SK-N-SH (cell line): ENCODE measurements around the gene CERS6. TPM values are rescaled to one million over a fixed set of nuclear protein-coding genes. Genes with fewer than 3 reads are reported as not detected.

Source experiments
- CTCF ChIA-PET: fragments of 300-600, 350-600 bp; formaldehyde crosslinking; extraction: SDS; loops from one replicate; lab custom pipeline; 2021; lab: Yijun Ruan, JAX
- POLR2A ChIA-PET: fragments of 350-600 bp; sonication (Branson Sonifier 250); formaldehyde crosslinking; extraction: SDS; loops from one replicate; lab custom pipeline; 2020; ENCODE audit warnings: antibody characterized with exemption, inconsistent platforms; lab: Yijun Ruan, JAX
- DNase-seq: peaks from one replicate; pipeline ENCODE4 v3.0.0; 2012
- H2AFZ ChIP-seq: fragments of 200-600 bp; sonication (generic); 2 replicates; pipeline ENCODE4 v1.8.1; 2016; ENCODE audit warnings: antibody characterized with exemption, mild to moderate bottlenecking, low read depth
- H3F3A ChIP-seq: fragments of 200-600 bp; sonication (generic); replicated peaks from 2 replicates; pipeline ENCODE3; 2016; ENCODE audit warnings: antibody characterized with exemption, mild to moderate bottlenecking; ENCODE audit not compliant: insufficient read depth
- H3K27ac ChIP-seq, 2 experiments: fragments of 200-500 bp in 1 of 2; fragments of 200-600 bp in 1 of 2; sonication (Bioruptor generic) in 1 of 2; sonication (generic), shearing (Covaris generic) in 1 of 2; 2 replicates each; pipeline versions ENCODE4 v1.5.1 to v1.6.1; 2014 to 2016; ENCODE audit warnings: low read depth in 2 of 2, inconsistent platforms in 1 of 2, low read length in 1 of 2, mild to moderate bottlenecking in 1 of 2, mixed read lengths in 1 of 2
- H3K27me3 ChIP-seq: fragments of 200-600 bp; sonication (generic), shearing (Covaris generic); 2 replicates; pipeline ENCODE4 v1.6.1; 2016; ENCODE audit warnings: mixed run types; ENCODE audit not compliant: insufficient read depth
- H3K36me3 ChIP-seq, 2 experiments: fragments of 200-500 bp in 1 of 2; fragments of 200-600 bp in 1 of 2; sonication (Bioruptor generic) in 1 of 2; sonication (generic) in 1 of 2; replicated peaks in 1 of 2; 2 replicates each; pipeline versions ENCODE3 to v1.5.1; 2014 to 2016; ENCODE audit warnings: low read length in 1 of 2, mild to moderate bottlenecking in 1 of 2; ENCODE audit not compliant: insufficient read depth in 2 of 2, control insufficient read depth in 1 of 2
- H3K4me1 ChIP-seq, 2 experiments: fragments of 200-500 bp in 1 of 2; fragments of 200-600 bp in 1 of 2; sonication (Bioruptor generic) in 1 of 2; sonication (generic), shearing (Covaris generic) in 1 of 2; 2 replicates each; pipeline versions ENCODE4 v1.5.1 to v1.6.1; 2014 to 2016; ENCODE audit warnings: low read depth in 1 of 2, low read length in 1 of 2, mixed run types in 1 of 2; ENCODE audit not compliant: insufficient read depth in 2 of 2, control insufficient read depth in 1 of 2
- H3K4me2 ChIP-seq: fragments of 200-600 bp; sonication (generic), shearing (Covaris generic); 2 replicates; pipeline ENCODE4 v1.6.1; 2017; ENCODE audit warnings: mixed run types
- H3K4me3 ChIP-seq, 2 experiments: fragments of 200-500 bp in 1 of 2; fragments of 200-600 bp in 1 of 2; sonication (Bioruptor generic) in 1 of 2; sonication (generic), shearing (Covaris generic) in 1 of 2; 2 replicates each; pipeline versions ENCODE4 v1.5.1 to v1.8.1; 2014 to 2016; ENCODE audit warnings: low read depth in 2 of 2, inconsistent platforms in 1 of 2, low read length in 1 of 2, mild to moderate bottlenecking in 1 of 2, mixed read lengths in 1 of 2, moderate library complexity in 1 of 2
- H3K79me2 ChIP-seq: fragments of 200-600 bp; sonication (generic); 2 replicates; pipeline ENCODE4 v1.8.1; 2017; ENCODE audit warnings: mild to moderate bottlenecking; ENCODE audit not compliant: insufficient read depth
- H3K9ac ChIP-seq: fragments of 200-600 bp; sonication (generic); 2 replicates; pipeline ENCODE4 v1.6.1; 2017; ENCODE audit warnings: mixed run types
- H3K9me2 ChIP-seq: fragments of 200-600 bp; sonication (generic); 2 replicates; pipeline ENCODE4 v1.6.1; 2017; ENCODE audit warnings: mixed run types
- H3K9me3 ChIP-seq: fragments of 200-600 bp; sonication (generic); 2 replicates; pipeline ENCODE4 v1.6.1; 2017; ENCODE audit warnings: mixed run types, mild to moderate bottlenecking, moderate library complexity
- H4K20me1 ChIP-seq: fragments of 200-600 bp; sonication (generic); 2 replicates; pipeline ENCODE4 v1.6.1; 2017; ENCODE audit warnings: mild to moderate bottlenecking, mixed run types; ENCODE audit not compliant: insufficient read depth
- CTCF ChIP-seq: fragments of 200-600 bp; sonication (generic); IDR thresholded peaks from 2 replicates; pipeline ENCODE4 v1.6.1; 2017; ENCODE audit warnings: antibody characterized with exemption, mild to moderate bottlenecking, moderate library complexity
- ELF1 ChIP-seq: IDR thresholded peaks from 2 replicates; pipeline ENCODE4 v1.4.0; 2012
- FOXJ3 ChIP-seq: sonication (generic); formaldehyde crosslinking; IDR thresholded peaks from 2 replicates; pipeline ENCODE4 v1.5.1; 2020; ENCODE audit warnings: mild to moderate bottlenecking, missing genetic modification reagents
- GATA2 ChIP-seq: sonication (generic); formaldehyde crosslinking; IDR thresholded peaks from 2 replicates; pipeline ENCODE4 v1.5.0; 2020; ENCODE audit warnings: mild to moderate bottlenecking, missing genetic modification reagents
- IRF3 ChIP-seq: fragments of 150-350 bp; IDR thresholded peaks from 2 replicates; pipeline ENCODE4 v1.6.1; 2016; ENCODE audit warnings: mild to moderate bottlenecking, low read depth, low read length
- JUND ChIP-seq: IDR thresholded peaks from 2 replicates; pipeline ENCODE4 v1.4.0; 2012
- MAX ChIP-seq: IDR thresholded peaks from 2 replicates; pipeline ENCODE4 v1.4.0; 2012; ENCODE audit warnings: low read depth
- NFIC ChIP-seq: IDR thresholded peaks from 2 replicates; pipeline ENCODE4 v1.4.0; 2012; ENCODE audit warnings: borderline replicate concordance
- NRF1 ChIP-seq: IDR thresholded peaks from 2 replicates; pipeline ENCODE4 v1.6.1; 2012; ENCODE audit warnings: low read depth, mild to moderate bottlenecking, low read length
- PBX3 ChIP-seq: IDR thresholded peaks from 2 replicates; pipeline ENCODE4; 2012
- RAD21 ChIP-seq: IDR thresholded peaks from 2 replicates; pipeline ENCODE4 v1.6.1; 2012; ENCODE audit warnings: mild to moderate bottlenecking, low read length
- REST ChIP-seq: IDR thresholded peaks from 2 replicates; pipeline ENCODE4 v1.6.1; 2012; ENCODE audit warnings: mild to moderate bottlenecking, low read depth, low read length, moderate library complexity
- TAF1 ChIP-seq: IDR thresholded peaks from 2 replicates; pipeline ENCODE4 v1.6.1; 2012; ENCODE audit warnings: low read depth, mild to moderate bottlenecking, low read length, moderate library complexity, borderline replicate concordance
- TCF12 ChIP-seq: IDR thresholded peaks from 2 replicates; pipeline ENCODE4 v1.4.0; 2012
- YY1 ChIP-seq: IDR thresholded peaks from 2 replicates; pipeline ENCODE4 v1.4.0; 2012; ENCODE audit warnings: low read depth, mild to moderate bottlenecking
- ZBTB33 ChIP-seq: IDR thresholded peaks from 2 replicates; pipeline ENCODE4 v1.4.0; 2012; ENCODE audit warnings: low read depth, borderline replicate concordance
- whole genome bisulfite sequencing: methylation state at CpG from one replicate; pipeline ENCODE4 v1.1.6; 2017; ENCODE audit warnings: low lambda C conversion rate; 5-methylcytosine and 5-hydroxymethylcytosine counted together
- polyA plus RNA-seq, 3 experiments: library from polyadenylated mRNA; depleted of rRNA; stranded (reverse); fragments of >200 nt; gene quantifications; 2 replicates each; pipeline ENCODE4 v1.2.3, GENCODE V29; 2012

Gene CERS6
- polyA plus RNA-seq, 1 of the 3 experiments (the other 2 are of a cell fraction), result 1.8 TPM

- ChIA-PET POLR2A (no interaction called here), CTCF (interaction anchor here (0.6 kb wide), 1 partner anchor 49 kb away, joined by 3 read pairs; no protein-coding TSS in a partner anchor)
- Histone ChIP-seq H3K9me3 (no peaks in the 10 kb centered on the region), H3K9ac (no peak overlapping the region), H3K27ac (no peak overlapping the region; a peak in 2 of 4 replicates), H3K4me3 (no peak overlapping the region), H2AFZ (no peak overlapping the region), H3K4me1 (peaks cover 0 to 12% of the 10 kb centered on the region in 2 experiments; a peak in 2 of 4 replicates), H3F3A (no peaks in the 10 kb centered on the region), H4K20me1 (no peaks in the 10 kb centered on the region), H3K79me2 (no peaks in the 10 kb centered on the region), H3K36me3 (no peaks in the 10 kb centered on the region), H3K9me2 (no peaks in the 10 kb centered on the region), H3K27me3 (no peaks in the 10 kb centered on the region), H3K4me2 (no peak overlapping the region)
- 81% methylated on average over 2 of the region's 2 CpGs for WGBS
- TF ChIP-seq NRF1 (no peak), PBX3 (no peak), NFIC (no peak), GATA2 (CRISPR knock-in tag) (no peak), REST (no peak), IRF3 (no peak), ZBTB33 (no peak), ELF1 (no peak), TCF12 (no peak), JUND (no peak), CTCF (no peak), MAX (no peak), TAF1 (no peak), YY1 (no peak), FOXJ3 (no peak), RAD21 (no peak)
- no peak for DNase-seq
Measured at GRCh38 chr2:168529054-168529833, 73.2 kb downstream of the CERS6 start.
